Measurements from ENCODE around the gene NUCKS1.

Gene NUCKS1

GRCh38 chr1:205770618-205771017 lies 20.6 kb upstream of the NUCKS1 start:
- no peak for DNase-seq (ENCODE audit: low spot score)

- no peak for DNase-seq (ENCODE audit: low spot score)
Observed at GRCh38 chr1:205769641-205770365, 19.8 kb upstream of the NUCKS1 start.

- DNase-seq (ENCODE audit: low spot score): no peak
Observed at GRCh38 chr1:205767248-205767647, 17.3 kb upstream of the NUCKS1 start.

- no peak for DNase-seq (ENCODE audit: low spot score)
Observed at GRCh38 chr1:205766570-205766969, 16.6 kb upstream of the NUCKS1 start.

GRCh38 chr1:205766038-205766437 lies 16.1 kb upstream of the NUCKS1 start:
- DNase-seq (ENCODE audit: low spot score): no peak

- no peak for DNase-seq (ENCODE audit: low spot score)
Observed at GRCh38 chr1:205764578-205764977, 14.6 kb upstream of the NUCKS1 start.

- DNase-seq (ENCODE audit: low spot score): no peak
Observed at GRCh38 chr1:205763980-205764379, 14.0 kb upstream of the NUCKS1 start.

DNA sequence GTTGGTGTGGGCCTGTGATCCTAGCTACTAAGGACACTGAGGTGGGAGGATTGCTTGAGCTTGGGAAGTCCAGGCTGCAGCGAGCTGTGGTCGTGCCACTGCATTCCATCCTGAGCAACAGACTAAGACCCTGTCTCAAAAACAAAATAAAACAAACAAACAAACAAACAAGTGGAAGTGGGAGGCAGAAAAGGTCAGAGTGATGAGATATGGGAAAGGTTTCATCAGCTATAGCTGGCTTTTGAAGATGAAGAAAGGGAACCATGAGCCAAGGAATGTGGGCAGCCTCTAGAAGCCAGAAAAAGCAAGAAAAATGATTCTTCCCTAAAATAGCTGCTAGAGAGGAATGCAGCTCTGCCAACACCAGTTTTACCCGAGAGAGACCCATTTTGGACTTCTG lies 10.6 kb upstream of the NUCKS1 start:
- no peak for DNase-seq (ENCODE audit: low spot score)

GRCh38 chr1:205756552-205756951 lies 6.6 kb upstream of the NUCKS1 start:
- DNase-seq (ENCODE audit: low spot score): no peak

DNA sequence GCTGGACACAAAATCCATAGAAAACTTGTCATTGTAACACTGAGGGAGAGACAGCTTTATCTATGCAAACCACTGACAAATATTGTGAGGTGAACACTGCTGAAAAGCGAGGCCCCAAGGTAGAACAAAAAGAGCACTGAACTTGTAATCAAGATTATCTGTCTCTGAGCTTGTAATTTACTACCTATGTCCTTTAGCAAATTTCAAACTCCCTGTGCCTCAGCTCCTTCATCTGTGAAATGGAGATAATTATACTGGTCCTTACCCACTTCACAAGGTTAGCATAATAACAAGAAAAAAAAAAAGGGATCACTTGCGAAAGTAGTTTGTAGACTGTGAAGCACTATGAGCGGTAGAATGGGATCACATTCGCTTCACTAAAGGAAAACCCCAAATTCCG lies 4.9 kb upstream of the NUCKS1 start:
- no peak for DNase-seq (ENCODE audit: low spot score)

DNA sequence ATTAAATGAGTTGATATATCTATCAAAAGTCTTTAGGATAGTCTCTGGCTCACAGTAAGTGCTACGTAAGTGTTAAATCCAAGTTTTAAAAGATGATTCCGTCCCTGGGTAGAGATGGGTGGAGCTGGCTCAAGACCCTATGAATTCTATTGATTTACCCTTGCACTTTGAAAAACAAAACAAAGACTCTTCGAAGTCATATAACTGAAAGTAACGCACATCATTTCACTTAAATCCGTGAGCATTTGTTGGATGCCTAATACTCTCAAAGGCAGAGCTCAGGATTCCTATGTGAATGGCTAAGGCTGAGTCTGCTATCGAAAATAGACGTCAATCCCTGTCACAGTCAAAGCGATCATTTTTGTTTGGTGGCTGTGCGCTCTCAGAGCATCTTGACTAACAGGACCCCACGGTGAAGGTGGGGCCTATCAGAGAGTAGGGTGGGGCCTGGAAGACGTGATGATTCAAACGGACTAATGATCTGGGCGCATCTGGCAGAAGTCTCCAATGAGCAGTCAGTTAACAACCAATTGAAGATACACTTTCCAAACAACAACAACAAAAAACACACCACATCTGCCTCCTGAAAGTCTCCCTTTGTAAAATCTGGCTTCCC lies 1.2 kb upstream of the NUCKS1 start:
- no peak for DNase-seq (ENCODE audit: low spot score)

- peak; percentile 97 for DNase-seq (ENCODE audit: low spot score)
Observed at GRCh38 chr1:205749234-205750137, 496 bp downstream of the NUCKS1 start.

DNA sequence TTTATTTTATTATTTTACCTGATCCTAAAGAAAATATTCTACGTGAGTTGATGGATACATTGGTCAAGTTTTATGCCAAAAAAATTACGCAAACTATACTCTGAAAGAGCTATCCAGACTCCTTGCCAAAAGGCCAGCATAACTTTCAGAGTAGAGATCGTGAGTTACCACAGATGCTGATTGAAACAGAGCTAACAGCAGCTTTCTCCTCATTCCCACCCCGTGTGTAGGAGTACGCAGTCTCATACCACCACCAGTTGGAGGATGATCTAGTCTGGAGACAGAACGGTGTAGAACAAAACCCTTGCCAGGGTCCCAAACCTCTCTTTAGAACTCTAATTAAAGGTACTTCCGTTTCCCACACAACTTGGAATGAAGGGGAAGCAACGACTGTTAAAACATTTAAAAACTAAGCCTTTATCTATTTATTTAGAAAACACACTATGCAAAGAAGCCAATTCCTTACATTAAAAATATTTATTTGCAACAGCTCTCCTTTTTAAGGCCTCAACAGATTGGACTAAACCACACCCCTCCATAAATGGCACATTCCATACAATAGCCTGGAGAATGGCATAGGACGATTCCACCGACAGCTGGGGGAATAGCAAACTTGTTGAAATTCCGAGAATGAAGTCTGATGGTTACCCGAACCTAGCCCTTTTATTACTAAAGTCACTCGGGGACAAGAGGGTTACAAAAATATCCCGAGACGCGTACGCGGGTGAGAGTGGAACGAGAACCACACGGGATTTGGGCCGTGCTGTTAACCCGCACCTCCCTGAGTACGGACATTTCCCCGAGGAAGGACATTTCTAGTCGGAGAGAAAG lies 1.4 kb downstream of the NUCKS1 start:
- DNase-seq (ENCODE audit: low spot score): no peak

- no peak for DNase-seq (ENCODE audit: low spot score)
Observed at GRCh38 chr1:205746757-205747412, 3.1 kb downstream of the NUCKS1 start.

DNA sequence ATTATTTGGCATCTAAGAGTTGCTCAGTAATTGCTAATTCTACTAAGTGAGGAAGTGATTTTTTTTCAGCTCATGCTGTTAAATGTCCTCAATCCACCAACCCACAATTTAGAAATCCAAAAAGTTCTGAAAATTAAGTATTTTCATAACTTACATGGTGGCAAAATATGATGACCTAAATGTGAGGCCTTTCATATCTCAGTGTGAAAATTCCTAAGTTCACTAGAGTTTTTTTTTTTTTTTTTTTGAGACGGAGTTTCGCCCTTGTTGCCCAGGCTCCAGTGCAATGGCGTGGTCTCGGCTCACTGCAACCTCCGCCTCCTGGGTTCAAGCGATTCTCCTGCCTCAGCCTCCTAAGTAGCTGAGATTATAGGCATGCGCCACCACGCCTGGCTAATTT lies 5.6 kb downstream of the NUCKS1 start:
- DNase-seq (ENCODE audit: low spot score): no peak

DNA sequence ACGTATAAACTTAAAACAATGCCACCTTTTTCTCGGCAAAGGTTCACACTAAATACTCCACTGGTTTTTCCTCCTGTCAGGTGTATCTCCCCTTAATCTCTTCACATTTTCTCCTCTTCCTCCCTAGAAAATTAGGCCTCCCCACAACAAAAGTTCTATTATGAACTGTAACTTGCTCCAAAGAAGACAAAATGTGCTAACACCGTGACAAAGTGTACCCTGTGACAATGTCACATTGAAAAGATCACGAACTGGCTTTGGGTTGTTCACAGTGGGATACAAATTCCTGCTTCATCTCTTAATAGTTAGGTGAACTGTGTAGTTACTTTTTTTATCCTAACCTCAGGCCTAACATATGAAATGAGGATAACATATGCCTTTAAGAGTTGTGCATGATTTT lies 6.0 kb downstream of the NUCKS1 start:
- no peak for DNase-seq (ENCODE audit: low spot score)

DNA sequence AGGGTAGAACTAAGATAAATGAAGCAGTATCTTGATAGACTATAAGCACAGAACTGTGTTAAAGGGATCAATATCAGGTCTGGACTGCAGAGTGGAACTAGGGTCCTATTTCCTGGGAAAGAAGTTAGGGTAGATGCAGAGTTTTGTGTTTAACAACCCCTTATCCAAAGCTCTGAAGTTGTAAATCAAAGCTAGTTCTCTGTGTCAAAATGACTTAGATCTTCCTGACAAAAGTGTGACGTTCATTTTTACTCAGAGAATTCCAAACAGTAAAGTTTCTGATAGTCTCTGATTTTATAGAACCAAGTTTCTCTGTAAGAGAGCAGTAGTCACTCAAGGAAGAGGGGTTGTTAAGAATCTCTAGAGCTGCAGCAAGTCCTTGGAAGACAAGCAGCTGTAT lies 8.3 kb downstream of the NUCKS1 start:
- no peak for DNase-seq (ENCODE audit: low spot score)

- DNase-seq (ENCODE audit: low spot score): no peak
Observed at GRCh38 chr1:205739348-205740160, 10.4 kb downstream of the NUCKS1 start.

- no peak for DNase-seq (ENCODE audit: low spot score)
Observed at GRCh38 chr1:205735218-205735617, 14.8 kb downstream of the NUCKS1 start.

DNA sequence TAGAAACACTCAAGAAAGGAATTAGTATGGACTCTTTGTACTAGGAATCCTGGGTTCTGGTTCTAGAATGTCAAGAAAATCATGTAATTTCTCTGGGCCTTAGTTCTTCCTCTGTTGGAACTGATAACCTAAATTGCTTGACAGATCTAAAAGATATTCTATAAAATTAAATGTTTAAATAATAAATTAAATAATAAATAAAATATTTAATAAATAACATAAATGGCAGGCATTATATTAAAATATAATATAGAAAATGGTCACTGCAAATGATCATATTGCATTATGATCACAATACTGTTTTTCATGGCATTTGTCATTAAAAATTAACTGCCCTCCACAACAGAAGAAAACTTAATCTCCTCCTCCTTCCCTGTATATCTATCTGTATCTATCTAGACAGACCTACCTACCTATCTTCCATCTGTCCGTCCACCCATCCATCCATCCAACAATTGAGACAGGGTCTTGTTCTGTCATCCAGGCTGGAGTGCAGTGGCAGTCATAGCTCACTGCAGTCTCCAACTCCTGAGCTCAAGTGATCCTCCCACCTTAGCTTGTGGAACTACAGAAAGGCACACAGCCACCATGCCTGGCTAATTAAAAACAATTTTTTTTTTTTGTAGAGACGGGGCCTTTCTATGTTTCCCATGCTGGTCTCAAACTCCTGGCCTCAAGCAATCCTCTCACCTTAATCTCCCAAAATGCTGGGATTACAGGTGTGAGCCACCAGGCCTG lies 16.4 kb downstream of the NUCKS1 start:
- DNase-seq (ENCODE audit: low spot score): no peak

All from left forelimb (tissue), 1 donor.